Stimulated activated CD4-positive, alpha-beta T cell treated with anti-CD3 and anti-CD28 coated beads, Interleukin-15, amount 100 ng/mL, for 1 hour (primary cell): ENCODE measurements around the gene PLEKHM3.
"Not testable (repeated sequence)": the region's sequence is repeated elsewhere in the genome, so short reads cannot be mapped to it uniquely, and the experiment has no call there.

Experiments
- DNase-seq, 2 donors: peaks; one replicate each; pipeline ENCODE4 v3.0.0-alpha.2; 2020; ENCODE audit warnings: low read depth in 1 of 2, low spot score in 1 of 2

Gene PLEKHM3

GRCh38 chr2:208037564-208038487, 12.5 kb upstream of the PLEKHM3 start:
- DNase-seq = no peak

GRCh38 chr2:208036357-208036756, 11.0 kb upstream of the PLEKHM3 start:
- no peak for DNase-seq

GRCh38 chr2:208034503-208035140, 9.3 kb upstream of the PLEKHM3 start:
- no peak for DNase-seq

- DNase-seq = no peak
Observed at GRCh38 chr2:208033701-208034502, 8.6 kb upstream of the PLEKHM3 start.

GRCh38 chr2:208031608-208032019, 6.3 kb upstream of the PLEKHM3 start:
- no peak for DNase-seq

- peak in 1 of 2 donors; percentile 3 for DNase-seq
Observed at GRCh38 chr2:208025814-208026184, 472 bp upstream of the PLEKHM3 start.

- no peak for DNase-seq
Observed at GRCh38 chr2:208024091-208024490, 1.2 kb downstream of the PLEKHM3 start.

- no peak for DNase-seq
Observed at GRCh38 chr2:208020253-208020652, 5.1 kb downstream of the PLEKHM3 start.

- not testable (repeated sequence) for DNase-seq
Observed at GRCh38 chr2:208018124-208018712, 7.1 kb downstream of the PLEKHM3 start.

- DNase-seq = no peak
Observed at GRCh38 chr2:208017721-208018120, 7.6 kb downstream of the PLEKHM3 start.

- DNase-seq = no peak
Observed at GRCh38 chr2:208015475-208015874, 9.9 kb downstream of the PLEKHM3 start.

- DNase-seq = no peak
Observed at GRCh38 chr2:208013285-208014178, 11.8 kb downstream of the PLEKHM3 start.

GRCh38 chr2:208012449-208012848, 12.9 kb downstream of the PLEKHM3 start:
- DNase-seq = no peak

GRCh38 chr2:208010506-208010905, 14.8 kb downstream of the PLEKHM3 start:
- DNase-seq = no peak

- DNase-seq = no peak
Observed at GRCh38 chr2:208006833-208007232, 18.5 kb downstream of the PLEKHM3 start.

- DNase-seq = no peak
Observed at GRCh38 chr2:208006337-208006736, 19.0 kb downstream of the PLEKHM3 start.

- DNase-seq = no peak
Observed at GRCh38 chr2:208001924-208002323, 23.4 kb downstream of the PLEKHM3 start.

- no peak for DNase-seq
Observed at GRCh38 chr2:208000701-208001395, 24.5 kb downstream of the PLEKHM3 start.

- DNase-seq = no peak
Observed at GRCh38 chr2:207996848-207997247, 28.5 kb downstream of the PLEKHM3 start.

GRCh38 chr2:207995887-207996286, 29.4 kb downstream of the PLEKHM3 start:
- no peak for DNase-seq
